ENCODE results near the gene SMCP. TPM values are rescaled to one million over a fixed set of nuclear protein-coding genes. Genes with fewer than 3 reads are reported as not detected.
A peak's percentile ranks its signal among the peaks of the same experiment; 100 is the strongest.

SMCP gene
- total RNA-seq, 4 donors from 2014 or later = not detected

DNA sequence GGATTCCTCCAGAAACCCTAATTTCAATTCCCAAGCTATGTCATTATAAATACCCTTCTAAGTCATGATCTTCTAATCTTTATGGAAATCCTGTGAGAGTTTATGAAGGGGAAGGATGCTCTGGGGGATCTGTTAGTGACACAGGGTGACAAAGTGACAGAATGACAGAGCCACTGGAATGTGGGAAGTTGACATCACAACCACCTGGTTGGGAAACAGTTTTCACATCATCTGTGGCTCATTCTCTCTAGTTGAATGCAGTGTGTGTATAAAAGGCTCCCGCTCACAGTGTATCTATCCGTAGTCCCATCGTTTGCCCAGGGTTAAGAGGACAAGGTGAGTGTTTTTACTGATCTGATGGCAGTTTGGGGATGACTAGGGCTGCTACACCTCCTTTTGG lies 18.4 kb upstream of the SMCP start, which contains the start of gene LCE7A:
Gene LCE7A (plus strand): TSS at position 301 of the 400 bp plus-strand sequence. CDS start 702 bp downstream, outside the sequence.
- Histone ChIP-seq H3K4me3 (no peak within 1 kb of the TSS), H3K9me3 (no peaks in the 10 kb centered on the region), H3K36me3 (no peaks in the 10 kb centered on the region), H3K4me1 (peaks cover 0 to 33% (median 23%) of the 10 kb centered on the region in 4 donors), H3K27me3 (no peaks in the 10 kb centered on the region), H3K27ac (replicated peaks in 1 of 4) (no peak within 1 kb of the TSS)
- 73% methylated on average over 3 of the region's 3 CpGs for WGBS
- TF ChIP-seq EP300 (IDR thresholded peaks at IDR 0.05) (no peak), POLR2AphosphoS5 (IDR thresholded peaks at IDR 0.05) (no peak), POLR2A (IDR thresholded peaks at IDR 0.05; ENCODE audit: low read depth) (no peak)
- TF ChIP-seq, protein P1, sequence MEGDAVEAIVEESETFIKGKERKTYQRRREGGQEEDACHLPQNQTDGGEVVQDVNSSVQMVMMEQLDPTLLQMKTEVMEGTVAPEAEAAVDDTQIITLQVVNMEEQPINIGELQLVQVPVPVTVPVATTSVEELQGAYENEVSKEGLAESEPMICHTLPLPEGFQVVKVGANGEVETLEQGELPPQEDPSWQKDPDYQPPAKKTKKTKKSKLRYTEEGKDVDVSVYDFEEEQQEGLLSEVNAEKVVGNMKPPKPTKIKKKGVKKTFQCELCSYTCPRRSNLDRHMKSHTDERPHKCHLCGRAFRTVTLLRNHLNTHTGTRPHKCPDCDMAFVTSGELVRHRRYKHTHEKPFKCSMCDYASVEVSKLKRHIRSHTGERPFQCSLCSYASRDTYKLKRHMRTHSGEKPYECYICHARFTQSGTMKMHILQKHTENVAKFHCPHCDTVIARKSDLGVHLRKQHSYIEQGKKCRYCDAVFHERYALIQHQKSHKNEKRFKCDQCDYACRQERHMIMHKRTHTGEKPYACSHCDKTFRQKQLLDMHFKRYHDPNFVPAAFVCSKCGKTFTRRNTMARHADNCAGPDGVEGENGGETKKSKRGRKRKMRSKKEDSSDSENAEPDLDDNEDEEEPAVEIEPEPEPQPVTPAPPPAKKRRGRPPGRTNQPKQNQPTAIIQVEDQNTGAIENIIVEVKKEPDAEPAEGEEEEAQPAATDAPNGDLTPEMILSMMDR (IDR thresholded peaks at IDR 0.05) = no peak
- intact Hi-C loops (cut with DNase I) = no loop called here
- DNase-seq (ENCODE audit: extremely low spot score) = peak; percentile 55

DNA sequence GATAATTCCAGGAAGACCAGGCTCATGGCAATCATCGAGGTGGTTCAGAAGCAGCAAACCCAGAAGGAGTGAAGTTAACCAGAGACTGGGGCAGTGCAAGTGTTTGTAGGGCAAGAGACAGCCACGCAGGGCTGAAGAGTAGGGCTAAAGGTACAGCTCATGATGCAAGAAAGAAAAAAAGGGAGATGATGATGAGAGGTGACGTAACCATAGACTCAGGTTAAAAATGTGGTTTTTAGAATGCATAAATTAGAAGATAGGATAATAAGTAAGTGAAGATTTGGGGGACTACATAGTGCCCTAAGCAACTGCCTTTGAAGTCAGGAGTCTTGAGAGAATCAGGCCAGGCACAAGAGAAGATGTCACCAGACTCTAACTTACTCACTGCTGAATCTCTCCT lies 18.0 kb upstream of the SMCP start:
- peaks cover 0 to 33% (median 23%) of the 10 kb centered on the region in 4 donors for H3K4me1 ChIP-seq
- 81% methylated on average over 3 of the region's 3 CpGs for WGBS
- no peaks in the 10 kb centered on the region for H3K36me3 ChIP-seq
- H3K27me3 ChIP-seq = no peaks in the 10 kb centered on the region
- H3K9me3 ChIP-seq = no peaks in the 10 kb centered on the region
- intact Hi-C loops (cut with DNase I) = no loop called here
- no peak overlapping the region for H3K4me3 ChIP-seq
- TF ChIP-seq POLR2A (IDR thresholded peaks at IDR 0.05; ENCODE audit: low read depth) (no peak), EP300 (IDR thresholded peaks at IDR 0.05) (no peak), POLR2AphosphoS5 (IDR thresholded peaks at IDR 0.05) (no peak)
- TF ChIP-seq, protein P1 (IDR thresholded peaks at IDR 0.05) = no peak
- H3K27ac ChIP-seq (replicated peaks in 1 of 4) = no peak overlapping the region
- peak; percentile 45 for DNase-seq (ENCODE audit: extremely low spot score)

DNA sequence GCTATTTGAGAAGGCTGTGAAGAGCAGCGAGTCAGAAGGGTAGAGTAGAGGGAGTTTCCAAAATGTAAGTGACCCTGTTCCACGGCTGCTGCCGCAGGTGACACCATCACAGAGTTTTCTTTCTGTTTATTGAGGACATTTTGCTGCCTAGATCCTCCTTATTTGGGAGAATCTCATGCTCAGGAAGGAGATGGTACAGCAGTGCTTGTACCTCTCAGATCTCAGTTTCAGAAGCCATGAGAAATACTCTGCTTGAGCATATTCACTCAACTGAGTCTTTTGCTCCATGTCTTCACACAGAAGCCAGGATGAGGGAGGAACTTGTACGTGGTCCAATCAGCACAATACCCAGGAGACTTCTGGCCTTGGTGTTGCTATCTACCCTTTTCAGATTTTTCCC lies 16.7 kb upstream of the SMCP start:
- Histone ChIP-seq H3K27ac (replicated peaks in 1 of 4) (no peak overlapping the region), H3K27me3 (no peaks in the 10 kb centered on the region), H3K9me3 (no peaks in the 10 kb centered on the region), H3K36me3 (no peaks in the 10 kb centered on the region), H3K4me3 (no peak overlapping the region), H3K4me1 (peaks cover 0 to 33% (median 23%) of the 10 kb centered on the region in 4 donors)
- TF ChIP-seq, protein P1 (IDR thresholded peaks at IDR 0.05) = no peak
- TF ChIP-seq EP300 (IDR thresholded peaks at IDR 0.05) (no peak), POLR2A (IDR thresholded peaks at IDR 0.05; ENCODE audit: low read depth) (no peak), POLR2AphosphoS5 (IDR thresholded peaks at IDR 0.05) (no peak)
- DNase-seq (ENCODE audit: extremely low spot score) = peak; percentile 68
- intact Hi-C loops (cut with DNase I) = no loop called here
- 84% methylated on average over 4 of the region's 4 CpGs for WGBS

DNA sequence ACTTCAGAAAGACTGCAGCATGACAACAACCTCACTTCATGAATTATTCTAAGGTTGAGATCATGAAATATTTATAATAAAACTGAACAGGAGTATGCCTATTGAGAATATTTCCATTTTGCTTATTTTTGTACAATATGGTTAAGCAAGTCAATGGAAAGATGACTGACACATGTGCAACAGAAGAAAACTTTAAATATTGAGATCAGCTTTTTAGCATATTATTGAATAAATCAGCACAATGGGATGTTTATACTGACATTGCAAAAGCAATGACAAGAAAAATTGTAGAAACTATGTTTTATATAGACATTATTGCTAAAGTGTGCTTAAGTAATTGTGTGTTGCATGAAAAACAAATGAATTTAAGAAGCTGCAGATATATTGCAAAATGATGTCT lies 13.7 kb upstream of the SMCP start:
- TF ChIP-seq, protein P1 (IDR thresholded peaks at IDR 0.05) = no peak
- TF ChIP-seq POLR2A (IDR thresholded peaks at IDR 0.05; ENCODE audit: low read depth) (no peak), POLR2AphosphoS5 (IDR thresholded peaks at IDR 0.05) (no peak), EP300 (IDR thresholded peaks at IDR 0.05) (no peak)
- H3K36me3 ChIP-seq = no peaks in the 10 kb centered on the region
- no peak overlapping the region for H3K4me3 ChIP-seq
- H3K27ac ChIP-seq (replicated peaks in 1 of 4) = no peak overlapping the region
- no peaks in the 10 kb centered on the region for H3K27me3 ChIP-seq
- H3K9me3 ChIP-seq = no peaks in the 10 kb centered on the region
- H3K4me1 ChIP-seq = peaks cover 0 to 33% (median 23%) of the 10 kb centered on the region in 4 donors
- intact Hi-C loops (cut with DNase I) = no loop called here
- DNase-seq (ENCODE audit: extremely low spot score) = no peak

DNA sequence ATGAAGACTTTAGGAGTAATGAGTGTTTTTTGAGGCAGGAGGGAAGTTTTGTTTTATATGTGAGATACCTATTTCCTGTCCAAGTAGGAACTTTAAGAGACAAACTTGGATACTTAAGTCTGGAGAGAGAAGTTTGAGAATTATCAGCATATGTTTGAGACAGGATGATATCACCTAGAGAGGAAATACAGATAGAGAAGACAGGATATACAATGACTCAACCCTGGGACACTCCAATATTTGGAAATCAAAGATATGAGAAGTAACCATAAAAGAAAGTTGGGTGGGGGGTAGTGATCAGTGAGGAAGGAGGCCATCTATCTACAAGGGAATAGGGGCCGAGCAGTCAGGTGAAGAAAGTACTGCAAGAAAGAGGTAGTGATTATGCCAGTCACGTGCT lies 11.8 kb upstream of the SMCP start:
- 88% methylated on average over 2 of the region's 2 CpGs for WGBS
- intact Hi-C loops (cut with DNase I) = no loop called here
- TF ChIP-seq POLR2A (IDR thresholded peaks at IDR 0.05; ENCODE audit: low read depth) = no peak
- no peak overlapping the region for H3K4me3 ChIP-seq
- peaks cover 0 to 20% (median 15%) of the 10 kb centered on the region in 4 donors for H3K4me1 ChIP-seq
- H3K27ac ChIP-seq (replicated peaks in 1 of 4) = no peak overlapping the region
- H3K9me3 ChIP-seq = no peaks in the 10 kb centered on the region
- DNase-seq (ENCODE audit: extremely low spot score) = peak; percentile 4
- no peaks in the 10 kb centered on the region for H3K27me3 ChIP-seq
- no peaks in the 10 kb centered on the region for H3K36me3 ChIP-seq

Measured in esophagus muscularis mucosa (tissue), 4 donors.